ENCODE results near the gene CNIH4.

- TF ChIP-seq POLR2AphosphoS5 (IDR thresholded peaks at IDR 0.05; ENCODE audit: borderline replicate concordance, low read depth, low read length) = no peak
- TF ChIP-seq EZH2 (IDR thresholded peaks at IDR 0.05) = no peak
- no peak for TF ChIP-seq FOXP2 (optimal IDR thresholded peaks at IDR 0.05; ENCODE audit: control extremely low read depth, extremely low read length, insufficient read depth)
These were observed 45.9 kb downstream of the CNIH4 start for GRCh38 chr1:224402472-224403036.
